ENCODE measurements around the gene FRG1.
"Not testable (repeated sequence)": the region's sequence is repeated elsewhere in the genome, so short reads cannot be mapped to it uniquely, and the experiment has no call there.

The FRG1 gene

DNA sequence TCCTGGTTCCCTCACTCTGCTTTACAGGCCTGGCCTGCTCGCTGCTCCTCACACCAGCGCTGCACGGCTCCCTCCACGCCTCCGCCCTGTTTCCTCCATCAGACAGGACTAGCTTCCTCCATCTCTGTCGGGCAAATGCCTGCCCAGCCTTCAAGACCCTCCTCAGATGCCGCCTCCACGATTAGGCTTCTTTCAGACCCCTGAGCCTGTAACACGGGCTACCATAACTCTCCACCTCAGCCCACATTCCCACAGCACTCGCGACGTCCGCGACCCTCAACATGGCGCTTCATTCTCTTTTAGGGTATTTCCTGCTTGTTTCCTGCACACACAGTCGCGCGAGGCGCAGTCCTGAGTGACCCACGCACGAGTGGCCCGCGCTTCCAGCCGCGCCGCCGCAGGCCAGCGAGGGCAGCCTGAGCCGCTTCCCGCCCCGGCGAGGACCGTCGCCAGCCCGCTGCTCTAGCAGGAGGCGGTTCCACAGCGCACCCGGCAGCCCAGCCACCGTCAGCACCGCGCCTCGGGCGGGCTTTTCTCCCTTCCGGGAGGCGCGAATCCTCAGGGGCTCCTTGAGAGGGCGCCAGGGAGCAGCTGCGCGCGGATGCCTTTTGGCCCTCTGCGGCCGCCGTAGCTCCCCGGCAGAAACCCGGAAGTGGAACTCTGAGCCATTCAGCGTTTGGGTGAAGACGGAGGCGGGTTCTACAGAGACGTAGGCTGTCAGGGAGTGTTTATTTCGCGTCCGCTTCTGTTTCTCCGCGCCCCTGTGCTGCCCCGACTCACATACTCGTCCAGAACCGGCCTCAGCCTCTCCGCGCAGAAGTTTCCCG is at the start of gene FRG1 (continued):
- TF ChIP-seq, protein P1, sequence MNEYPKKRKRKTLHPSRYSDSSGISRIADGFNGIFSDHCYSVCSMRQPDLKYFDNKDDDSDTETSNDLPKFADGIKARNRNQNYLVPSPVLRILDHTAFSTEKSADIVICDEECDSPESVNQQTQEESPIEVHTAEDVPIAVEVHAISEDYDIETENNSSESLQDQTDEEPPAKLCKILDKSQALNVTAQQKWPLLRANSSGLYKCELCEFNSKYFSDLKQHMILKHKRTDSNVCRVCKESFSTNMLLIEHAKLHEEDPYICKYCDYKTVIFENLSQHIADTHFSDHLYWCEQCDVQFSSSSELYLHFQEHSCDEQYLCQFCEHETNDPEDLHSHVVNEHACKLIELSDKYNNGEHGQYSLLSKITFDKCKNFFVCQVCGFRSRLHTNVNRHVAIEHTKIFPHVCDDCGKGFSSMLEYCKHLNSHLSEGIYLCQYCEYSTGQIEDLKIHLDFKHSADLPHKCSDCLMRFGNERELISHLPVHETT (tag by site-specific recombination; IDR thresholded peaks at IDR 0.05), result peak; percentile 95
- TF ChIP-seq ZNF16 (tag by site-specific recombination; IDR thresholded peaks at IDR 0.05; ENCODE audit: low read depth) (no peak), ZFP69B (tag by site-specific recombination; IDR thresholded peaks at IDR 0.05) (peak; percentile 39; the same call in 1 of the 2 replicates), ZNF184 (tag by site-specific recombination; IDR thresholded peaks at IDR 0.05) (no peak), ZNF391 (tag by site-specific recombination; IDR thresholded peaks at IDR 0.05; ENCODE audit: borderline replicate concordance, low read depth) (peak; percentile 77; the same call in 1 of the 2 replicates)
- TF ChIP-seq, protein P2, sequence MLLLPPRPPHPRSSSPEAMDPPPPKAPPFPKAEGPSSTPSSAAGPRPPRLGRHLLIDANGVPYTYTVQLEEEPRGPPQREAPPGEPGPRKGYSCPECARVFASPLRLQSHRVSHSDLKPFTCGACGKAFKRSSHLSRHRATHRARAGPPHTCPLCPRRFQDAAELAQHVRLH (tag by site-specific recombination; IDR thresholded peaks at IDR 0.05), result peak; percentile 90

DNA sequence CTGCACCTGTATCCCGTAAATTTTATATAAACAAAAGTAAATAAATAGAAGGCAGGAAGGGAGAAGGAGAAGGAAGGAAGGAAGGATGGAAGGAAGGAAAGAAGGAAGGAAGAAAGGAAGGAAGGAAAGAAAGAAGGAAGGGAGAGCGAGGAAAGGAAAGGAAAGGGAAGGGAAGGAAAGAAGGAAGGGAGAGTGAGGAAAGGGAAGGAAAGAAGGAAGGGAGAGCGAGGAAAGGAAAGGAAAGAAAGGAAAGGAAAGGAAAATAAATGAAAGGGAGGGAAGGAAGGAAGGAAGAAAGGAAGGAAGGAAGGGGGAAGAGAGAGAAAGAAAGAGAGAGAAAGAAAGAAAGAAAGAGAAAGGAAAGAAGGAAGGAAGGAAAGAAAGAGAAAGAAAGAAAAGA is 43.0 kb upstream of the FRG1 start:
- Histone ChIP-seq H3K9me3 (ENCODE audit: control insufficient read depth, insufficient read depth, low read depth, low read length) (no peaks in the 10 kb centered on the region), H3K27ac (ENCODE audit: extremely low read depth, low read depth, low read length) (no peak overlapping the region), H3K36me3 (ENCODE audit: control insufficient read depth in 2 of 2, insufficient read depth in 1 of 2, low read length in 2 of 2) (no peaks in the 10 kb centered on the region), H3K4me3 (ENCODE audit: low read depth, low read length) (no peak overlapping the region), H3K4me1 (ENCODE audit: control insufficient read depth, insufficient read depth, low read length) (no peaks in the 10 kb centered on the region)
- CTCF ChIA-PET, result interaction anchor here (0.6 kb wide), 1 partner anchor 25 kb away, joined by 4 read pairs; no protein-coding TSS in a partner anchor
- POLR2A ChIA-PET, result no interaction called here
- TF ChIP-seq, protein P3, sequence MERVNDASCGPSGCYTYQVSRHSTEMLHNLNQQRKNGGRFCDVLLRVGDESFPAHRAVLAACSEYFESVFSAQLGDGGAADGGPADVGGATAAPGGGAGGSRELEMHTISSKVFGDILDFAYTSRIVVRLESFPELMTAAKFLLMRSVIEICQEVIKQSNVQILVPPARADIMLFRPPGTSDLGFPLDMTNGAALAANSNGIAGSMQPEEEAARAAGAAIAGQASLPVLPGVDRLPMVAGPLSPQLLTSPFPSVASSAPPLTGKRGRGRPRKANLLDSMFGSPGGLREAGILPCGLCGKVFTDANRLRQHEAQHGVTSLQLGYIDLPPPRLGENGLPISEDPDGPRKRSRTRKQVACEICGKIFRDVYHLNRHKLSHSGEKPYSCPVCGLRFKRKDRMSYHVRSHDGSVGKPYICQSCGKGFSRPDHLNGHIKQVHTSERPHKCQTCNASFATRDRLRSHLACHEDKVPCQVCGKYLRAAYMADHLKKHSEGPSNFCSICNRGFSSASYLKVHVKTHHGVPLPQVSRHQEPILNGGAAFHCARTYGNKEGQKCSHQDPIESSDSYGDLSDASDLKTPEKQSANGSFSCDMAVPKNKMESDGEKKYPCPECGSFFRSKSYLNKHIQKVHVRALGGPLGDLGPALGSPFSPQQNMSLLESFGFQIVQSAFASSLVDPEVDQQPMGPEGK (tag by site-specific recombination; IDR thresholded peaks at IDR 0.05), result no peak
- TF ChIP-seq ZNF169 (tag by site-specific recombination; IDR thresholded peaks at IDR 0.05) (no peak), PRDM1 (tag by site-specific recombination; IDR thresholded peaks at IDR 0.05) (peak; percentile 95), ZBTB20 (tag by site-specific recombination; IDR thresholded peaks at IDR 0.05) (no peak), ZNF416 (tag by site-specific recombination; IDR thresholded peaks at IDR 0.05) (no peak), ZNF157 (tag by site-specific recombination; IDR thresholded peaks at IDR 0.05) (no peak), ZNF223 (tag by site-specific recombination; IDR thresholded peaks at IDR 0.05) (no peak), ZNF302 (tag by site-specific recombination; IDR thresholded peaks at IDR 0.05; ENCODE audit: low read depth) (no peak), ZNF548 (tag by site-specific recombination; IDR thresholded peaks at IDR 0.05) (no peak), ZNF366 (tag by site-specific recombination; conservative IDR thresholded peaks at IDR 0.05) (peak; percentile 72), ZNF521 (tag by site-specific recombination; IDR thresholded peaks at IDR 0.05) (no peak), ZNF132 (tag by site-specific recombination; IDR thresholded peaks at IDR 0.05; ENCODE audit: borderline replicate concordance) (no peak), ZBTB7A (tag by site-specific recombination; IDR thresholded peaks at IDR 0.05; ENCODE audit: low read depth) (no peak)
- TF ChIP-seq, protein P4, sequence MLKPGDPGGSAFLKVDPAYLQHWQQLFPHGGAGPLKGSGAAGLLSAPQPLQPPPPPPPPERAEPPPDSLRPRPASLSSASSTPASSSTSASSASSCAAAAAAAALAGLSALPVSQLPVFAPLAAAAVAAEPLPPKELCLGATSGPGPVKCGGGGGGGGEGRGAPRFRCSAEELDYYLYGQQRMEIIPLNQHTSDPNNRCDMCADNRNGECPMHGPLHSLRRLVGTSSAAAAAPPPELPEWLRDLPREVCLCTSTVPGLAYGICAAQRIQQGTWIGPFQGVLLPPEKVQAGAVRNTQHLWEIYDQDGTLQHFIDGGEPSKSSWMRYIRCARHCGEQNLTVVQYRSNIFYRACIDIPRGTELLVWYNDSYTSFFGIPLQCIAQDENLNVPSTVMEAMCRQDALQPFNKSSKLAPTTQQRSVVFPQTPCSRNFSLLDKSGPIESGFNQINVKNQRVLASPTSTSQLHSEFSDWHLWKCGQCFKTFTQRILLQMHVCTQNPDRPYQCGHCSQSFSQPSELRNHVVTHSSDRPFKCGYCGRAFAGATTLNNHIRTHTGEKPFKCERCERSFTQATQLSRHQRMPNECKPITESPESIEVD (tag by site-specific recombination; IDR thresholded peaks at IDR 0.05), result no peak
- TF ChIP-seq, protein P5, sequence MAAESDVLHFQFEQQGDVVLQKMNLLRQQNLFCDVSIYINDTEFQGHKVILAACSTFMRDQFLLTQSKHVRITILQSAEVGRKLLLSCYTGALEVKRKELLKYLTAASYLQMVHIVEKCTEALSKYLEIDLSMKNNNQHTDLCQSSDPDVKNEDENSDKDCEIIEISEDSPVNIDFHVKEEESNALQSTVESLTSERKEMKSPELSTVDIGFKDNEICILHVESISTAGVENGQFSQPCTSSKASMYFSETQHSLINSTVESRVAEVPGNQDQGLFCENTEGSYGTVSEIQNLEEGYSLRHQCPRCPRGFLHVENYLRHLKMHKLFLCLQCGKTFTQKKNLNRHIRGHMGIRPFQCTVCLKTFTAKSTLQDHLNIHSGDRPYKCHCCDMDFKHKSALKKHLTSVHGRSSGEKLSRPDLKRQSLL (tag by site-specific recombination; IDR thresholded peaks at IDR 0.05), result no peak
- TF ChIP-seq, protein P6, sequence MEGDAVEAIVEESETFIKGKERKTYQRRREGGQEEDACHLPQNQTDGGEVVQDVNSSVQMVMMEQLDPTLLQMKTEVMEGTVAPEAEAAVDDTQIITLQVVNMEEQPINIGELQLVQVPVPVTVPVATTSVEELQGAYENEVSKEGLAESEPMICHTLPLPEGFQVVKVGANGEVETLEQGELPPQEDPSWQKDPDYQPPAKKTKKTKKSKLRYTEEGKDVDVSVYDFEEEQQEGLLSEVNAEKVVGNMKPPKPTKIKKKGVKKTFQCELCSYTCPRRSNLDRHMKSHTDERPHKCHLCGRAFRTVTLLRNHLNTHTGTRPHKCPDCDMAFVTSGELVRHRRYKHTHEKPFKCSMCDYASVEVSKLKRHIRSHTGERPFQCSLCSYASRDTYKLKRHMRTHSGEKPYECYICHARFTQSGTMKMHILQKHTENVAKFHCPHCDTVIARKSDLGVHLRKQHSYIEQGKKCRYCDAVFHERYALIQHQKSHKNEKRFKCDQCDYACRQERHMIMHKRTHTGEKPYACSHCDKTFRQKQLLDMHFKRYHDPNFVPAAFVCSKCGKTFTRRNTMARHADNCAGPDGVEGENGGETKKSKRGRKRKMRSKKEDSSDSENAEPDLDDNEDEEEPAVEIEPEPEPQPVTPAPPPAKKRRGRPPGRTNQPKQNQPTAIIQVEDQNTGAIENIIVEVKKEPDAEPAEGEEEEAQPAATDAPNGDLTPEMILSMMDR (tag by site-specific recombination; IDR thresholded peaks at IDR 0.05), result no peak

DNA sequence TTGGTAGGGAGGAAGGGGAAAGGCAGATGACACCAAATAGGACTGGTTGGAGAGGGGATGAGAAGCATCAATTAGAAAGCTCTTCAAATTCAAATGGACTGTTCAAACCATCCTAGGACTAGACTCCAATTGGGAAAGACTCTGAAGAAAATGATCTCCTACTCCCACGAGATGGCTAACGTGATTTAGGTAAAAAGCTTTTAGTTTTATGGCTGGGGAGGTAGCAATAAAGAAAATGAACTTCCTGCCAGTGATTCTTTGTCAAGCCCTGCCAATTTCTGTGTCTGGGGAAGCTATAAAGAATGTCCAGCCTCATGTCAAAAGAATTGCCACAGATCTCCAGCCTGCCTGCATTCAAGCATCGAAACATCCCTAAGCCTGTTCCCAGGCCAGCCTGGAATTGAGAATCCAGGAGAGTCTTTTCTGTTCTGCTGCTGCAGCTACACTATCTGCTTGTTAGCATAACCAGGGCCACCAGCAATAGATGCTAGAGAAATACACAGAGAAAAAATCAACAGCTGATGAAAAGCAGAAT is 41.1 kb upstream of the FRG1 start:
- CTCF ChIA-PET; H3K27ac ChIP-seq (ENCODE audit: extremely low read depth, low read depth, low read length); POLR2A ChIA-PET; H3K9me3 ChIP-seq (ENCODE audit: control insufficient read depth, insufficient read depth, low read depth, low read length); H3K4me1 ChIP-seq (ENCODE audit: control insufficient read depth, insufficient read depth, low read length); H3K4me3 ChIP-seq (ENCODE audit: low read depth, low read length); H3K36me3 ChIP-seq (ENCODE audit: control insufficient read depth in 2 of 2, insufficient read depth in 1 of 2, low read length in 2 of 2): not testable (repeated sequence)

Measured in HEK293 (cell line).